SK-N-SH (cell line): ENCODE results near the gene CDK10. TPM values are rescaled to one million over a fixed set of nuclear protein-coding genes. Genes with fewer than 3 reads are reported as not detected.

Experiments used
- CTCF ChIA-PET: fragments of 300-600, 350-600 bp; formaldehyde crosslinking; extraction: SDS; loops from one replicate; lab custom pipeline; 2021; lab: Yijun Ruan, JAX
- POLR2A ChIA-PET: fragments of 350-600 bp; sonication (Branson Sonifier 250); formaldehyde crosslinking; extraction: SDS; loops from one replicate; lab custom pipeline; 2020; ENCODE audit warnings: antibody characterized with exemption, inconsistent platforms; lab: Yijun Ruan, JAX
- DNase-seq: peaks from one replicate; pipeline ENCODE4 v3.0.0; 2012
- H2AFZ ChIP-seq: fragments of 200-600 bp; sonication (generic); 2 replicates; pipeline ENCODE4 v1.8.1; 2016; ENCODE audit warnings: antibody characterized with exemption, mild to moderate bottlenecking, low read depth
- H3F3A ChIP-seq: fragments of 200-600 bp; sonication (generic); replicated peaks from 2 replicates; pipeline ENCODE3; 2016; ENCODE audit warnings: antibody characterized with exemption, mild to moderate bottlenecking; ENCODE audit not compliant: insufficient read depth
- H3K27ac ChIP-seq, 2 experiments: fragments of 200-500 bp in 1 of 2; fragments of 200-600 bp in 1 of 2; sonication (Bioruptor generic) in 1 of 2; sonication (generic), shearing (Covaris generic) in 1 of 2; 2 replicates each; pipeline versions ENCODE4 v1.5.1 to v1.6.1; 2014 to 2016; ENCODE audit warnings: low read depth in 2 of 2, inconsistent platforms in 1 of 2, low read length in 1 of 2, mild to moderate bottlenecking in 1 of 2, mixed read lengths in 1 of 2
- H3K27me3 ChIP-seq: fragments of 200-600 bp; sonication (generic), shearing (Covaris generic); 2 replicates; pipeline ENCODE4 v1.6.1; 2016; ENCODE audit warnings: mixed run types; ENCODE audit not compliant: insufficient read depth
- H3K36me3 ChIP-seq, 2 experiments: fragments of 200-500 bp in 1 of 2; fragments of 200-600 bp in 1 of 2; sonication (Bioruptor generic) in 1 of 2; sonication (generic) in 1 of 2; replicated peaks in 1 of 2; 2 replicates each; pipeline versions ENCODE3 to v1.5.1; 2014 to 2016; ENCODE audit warnings: low read length in 1 of 2, mild to moderate bottlenecking in 1 of 2; ENCODE audit not compliant: insufficient read depth in 2 of 2, control insufficient read depth in 1 of 2
- H3K4me1 ChIP-seq, 2 experiments: fragments of 200-500 bp in 1 of 2; fragments of 200-600 bp in 1 of 2; sonication (Bioruptor generic) in 1 of 2; sonication (generic), shearing (Covaris generic) in 1 of 2; 2 replicates each; pipeline versions ENCODE4 v1.5.1 to v1.6.1; 2014 to 2016; ENCODE audit warnings: low read depth in 1 of 2, low read length in 1 of 2, mixed run types in 1 of 2; ENCODE audit not compliant: insufficient read depth in 2 of 2, control insufficient read depth in 1 of 2
- H3K4me2 ChIP-seq: fragments of 200-600 bp; sonication (generic), shearing (Covaris generic); 2 replicates; pipeline ENCODE4 v1.6.1; 2017; ENCODE audit warnings: mixed run types
- H3K4me3 ChIP-seq, 2 experiments: fragments of 200-500 bp in 1 of 2; fragments of 200-600 bp in 1 of 2; sonication (Bioruptor generic) in 1 of 2; sonication (generic), shearing (Covaris generic) in 1 of 2; 2 replicates each; pipeline versions ENCODE4 v1.5.1 to v1.8.1; 2014 to 2016; ENCODE audit warnings: low read depth in 2 of 2, inconsistent platforms in 1 of 2, low read length in 1 of 2, mild to moderate bottlenecking in 1 of 2, mixed read lengths in 1 of 2, moderate library complexity in 1 of 2
- H3K79me2 ChIP-seq: fragments of 200-600 bp; sonication (generic); 2 replicates; pipeline ENCODE4 v1.8.1; 2017; ENCODE audit warnings: mild to moderate bottlenecking; ENCODE audit not compliant: insufficient read depth
- H3K9ac ChIP-seq: fragments of 200-600 bp; sonication (generic); 2 replicates; pipeline ENCODE4 v1.6.1; 2017; ENCODE audit warnings: mixed run types
- H3K9me2 ChIP-seq: fragments of 200-600 bp; sonication (generic); 2 replicates; pipeline ENCODE4 v1.6.1; 2017; ENCODE audit warnings: mixed run types
- H3K9me3 ChIP-seq: fragments of 200-600 bp; sonication (generic); 2 replicates; pipeline ENCODE4 v1.6.1; 2017; ENCODE audit warnings: mixed run types, mild to moderate bottlenecking, moderate library complexity
- H4K20me1 ChIP-seq: fragments of 200-600 bp; sonication (generic); 2 replicates; pipeline ENCODE4 v1.6.1; 2017; ENCODE audit warnings: mild to moderate bottlenecking, mixed run types; ENCODE audit not compliant: insufficient read depth
- ELF1 ChIP-seq: IDR thresholded peaks from 2 replicates; pipeline ENCODE4 v1.4.0; 2012
- EP300 ChIP-seq, 2 experiments: IDR thresholded peaks; 2 replicates each; pipeline versions ENCODE4 v1.4.0 to v1.6.1; 2012; ENCODE audit warnings: borderline replicate concordance in 1 of 2, low read depth in 1 of 2, low read length in 1 of 2
- EZH2phosphoT487 ChIP-seq: fragments of 200-600 bp; sonication (generic); IDR thresholded peaks from 2 replicates; pipeline ENCODE4 v1.6.1; 2017; ENCODE audit warnings: low read depth, mixed run types, mild to moderate bottlenecking, antibody characterized with exemption, moderate library complexity, borderline replicate concordance
- FOSL2 ChIP-seq: IDR thresholded peaks from 2 replicates; pipeline ENCODE4 v1.4.0; 2012; ENCODE audit warnings: low read depth, mild to moderate bottlenecking, moderate library complexity, borderline replicate concordance
- GABPA ChIP-seq: IDR thresholded peaks from 2 replicates; pipeline ENCODE4 v1.4.0; 2012; ENCODE audit warnings: low read depth, mild to moderate bottlenecking
- MXI1 ChIP-seq: IDR thresholded peaks from 2 replicates; pipeline ENCODE4 v1.6.1; 2012; ENCODE audit warnings: mild to moderate bottlenecking, low read depth, low read length, improper control_type of control experiment
- POLR2AphosphoS5 ChIP-seq: IDR thresholded peaks from 2 replicates; pipeline ENCODE4 v1.6.1; 2012; ENCODE audit warnings: low read depth, low read length
- SMC3 ChIP-seq: IDR thresholded peaks from 2 replicates; pipeline ENCODE4 v1.6.1; 2012; ENCODE audit warnings: low read depth, low read length, improper control_type of control experiment
- TAF1 ChIP-seq: IDR thresholded peaks from 2 replicates; pipeline ENCODE4 v1.6.1; 2012; ENCODE audit warnings: low read depth, mild to moderate bottlenecking, low read length, moderate library complexity, borderline replicate concordance
- TCF12 ChIP-seq: IDR thresholded peaks from 2 replicates; pipeline ENCODE4 v1.4.0; 2012
- TEAD4 ChIP-seq: IDR thresholded peaks from 2 replicates; pipeline ENCODE4 v1.4.0; 2012; ENCODE audit warnings: mild to moderate bottlenecking, borderline replicate concordance; ENCODE audit not compliant: insufficient read depth
- YY1 ChIP-seq: IDR thresholded peaks from 2 replicates; pipeline ENCODE4 v1.4.0; 2012; ENCODE audit warnings: low read depth, mild to moderate bottlenecking
- WGBS: methylation state at CpG from one replicate; pipeline ENCODE4 v1.1.6; 2017; ENCODE audit warnings: low lambda C conversion rate; 5-methylcytosine and 5-hydroxymethylcytosine counted together
- polyA plus RNA-seq, 3 experiments: library from polyadenylated mRNA; depleted of rRNA; stranded (reverse); fragments of >200 nt; gene quantifications; 2 replicates each; pipeline ENCODE4 v1.2.3, GENCODE V29; 2012
- TF ChIP-seq, protein P1 (sequence below): fragments of 200-600 bp; sonication (generic); IDR thresholded peaks from 2 replicates; pipeline ENCODE4 v1.6.1; 2017; ENCODE audit warnings: antibody characterized with exemption, mild to moderate bottlenecking, moderate library complexity
- TF ChIP-seq, protein P2 (sequence below): IDR thresholded peaks from 2 replicates; pipeline ENCODE4 v1.4.0; 2012; ENCODE audit warnings: low read depth, borderline replicate concordance
- TF ChIP-seq, protein P3 (sequence below): IDR thresholded peaks from 2 replicates; pipeline ENCODE4 v1.4.0; 2012; ENCODE audit warnings: low read depth, borderline replicate concordance
- TF ChIP-seq, protein P4 (sequence below): IDR thresholded peaks from 2 replicates; pipeline ENCODE4 v1.6.1; 2012; ENCODE audit warnings: mild to moderate bottlenecking, low read depth, low read length, moderate library complexity
- TF ChIP-seq, protein P5 (sequence below): fragments of 150-350 bp; IDR thresholded peaks from 2 replicates; pipeline ENCODE4 v1.6.1; 2017; ENCODE audit warnings: antibody characterized with exemption, low read length, low read depth, borderline replicate concordance

Gene CDK10
- polyA plus RNA-seq, 1 of the 3 experiments (the other 2 are of a cell fraction) = 84.7 TPM

DNA sequence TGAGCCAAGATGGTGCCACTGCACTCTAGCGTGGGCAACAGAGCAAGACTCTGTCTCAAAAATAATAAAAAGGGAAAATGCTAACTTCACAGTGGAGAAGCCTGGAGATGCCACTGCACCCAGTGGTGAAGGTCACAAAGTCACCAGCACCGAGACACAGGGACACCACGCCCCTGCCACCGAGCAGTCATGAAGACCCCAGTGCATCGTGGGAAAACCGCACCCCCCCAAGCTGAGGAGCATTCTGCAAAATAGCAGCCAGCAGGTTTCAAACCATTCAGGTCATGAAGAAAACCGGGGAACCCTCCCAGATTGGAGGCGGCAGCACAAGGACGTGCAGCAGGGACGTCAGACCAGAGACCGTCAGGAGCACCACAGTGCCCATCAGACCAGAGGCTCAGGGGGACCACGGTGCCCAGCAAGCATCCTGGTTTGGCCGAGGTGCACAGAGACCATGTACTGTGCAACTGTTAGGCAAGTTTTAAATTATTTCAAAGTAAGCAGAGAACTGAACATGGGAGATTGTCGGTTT lies 42.7 kb upstream of the CDK10 start:
- no peak overlapping the region for H2AFZ ChIP-seq
- TF ChIP-seq, protein P1, sequence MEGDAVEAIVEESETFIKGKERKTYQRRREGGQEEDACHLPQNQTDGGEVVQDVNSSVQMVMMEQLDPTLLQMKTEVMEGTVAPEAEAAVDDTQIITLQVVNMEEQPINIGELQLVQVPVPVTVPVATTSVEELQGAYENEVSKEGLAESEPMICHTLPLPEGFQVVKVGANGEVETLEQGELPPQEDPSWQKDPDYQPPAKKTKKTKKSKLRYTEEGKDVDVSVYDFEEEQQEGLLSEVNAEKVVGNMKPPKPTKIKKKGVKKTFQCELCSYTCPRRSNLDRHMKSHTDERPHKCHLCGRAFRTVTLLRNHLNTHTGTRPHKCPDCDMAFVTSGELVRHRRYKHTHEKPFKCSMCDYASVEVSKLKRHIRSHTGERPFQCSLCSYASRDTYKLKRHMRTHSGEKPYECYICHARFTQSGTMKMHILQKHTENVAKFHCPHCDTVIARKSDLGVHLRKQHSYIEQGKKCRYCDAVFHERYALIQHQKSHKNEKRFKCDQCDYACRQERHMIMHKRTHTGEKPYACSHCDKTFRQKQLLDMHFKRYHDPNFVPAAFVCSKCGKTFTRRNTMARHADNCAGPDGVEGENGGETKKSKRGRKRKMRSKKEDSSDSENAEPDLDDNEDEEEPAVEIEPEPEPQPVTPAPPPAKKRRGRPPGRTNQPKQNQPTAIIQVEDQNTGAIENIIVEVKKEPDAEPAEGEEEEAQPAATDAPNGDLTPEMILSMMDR = no peak
- no peak for TF ChIP-seq TAF1
- no peak for TF ChIP-seq ELF1
- TF ChIP-seq SMC3 = no peak
- TF ChIP-seq, protein P2, sequence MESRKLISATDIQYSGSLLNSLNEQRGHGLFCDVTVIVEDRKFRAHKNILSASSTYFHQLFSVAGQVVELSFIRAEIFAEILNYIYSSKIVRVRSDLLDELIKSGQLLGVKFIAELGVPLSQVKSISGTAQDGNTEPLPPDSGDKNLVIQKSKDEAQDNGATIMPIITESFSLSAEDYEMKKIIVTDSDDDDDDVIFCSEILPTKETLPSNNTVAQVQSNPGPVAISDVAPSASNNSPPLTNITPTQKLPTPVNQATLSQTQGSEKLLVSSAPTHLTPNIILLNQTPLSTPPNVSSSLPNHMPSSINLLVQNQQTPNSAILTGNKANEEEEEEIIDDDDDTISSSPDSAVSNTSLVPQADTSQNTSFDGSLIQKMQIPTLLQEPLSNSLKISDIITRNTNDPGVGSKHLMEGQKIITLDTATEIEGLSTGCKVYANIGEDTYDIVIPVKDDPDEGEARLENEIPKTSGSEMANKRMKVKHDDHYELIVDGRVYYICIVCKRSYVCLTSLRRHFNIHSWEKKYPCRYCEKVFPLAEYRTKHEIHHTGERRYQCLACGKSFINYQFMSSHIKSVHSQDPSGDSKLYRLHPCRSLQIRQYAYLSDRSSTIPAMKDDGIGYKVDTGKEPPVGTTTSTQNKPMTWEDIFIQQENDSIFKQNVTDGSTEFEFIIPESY = no peak
- no peak; the same call in 1 of the 2 replicates for TF ChIP-seq POLR2AphosphoS5
- TF ChIP-seq FOSL2 = no peak
- TF ChIP-seq TEAD4 = no peak
- TF ChIP-seq TCF12 = no peak
- TF ChIP-seq, protein P3, sequence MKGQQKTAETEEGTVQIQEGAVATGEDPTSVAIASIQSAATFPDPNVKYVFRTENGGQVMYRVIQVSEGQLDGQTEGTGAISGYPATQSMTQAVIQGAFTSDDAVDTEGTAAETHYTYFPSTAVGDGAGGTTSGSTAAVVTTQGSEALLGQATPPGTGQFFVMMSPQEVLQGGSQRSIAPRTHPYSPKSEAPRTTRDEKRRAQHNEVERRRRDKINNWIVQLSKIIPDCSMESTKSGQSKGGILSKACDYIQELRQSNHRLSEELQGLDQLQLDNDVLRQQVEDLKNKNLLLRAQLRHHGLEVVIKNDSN = no peak
- TF ChIP-seq GABPA = no peak
- no peak for TF ChIP-seq EP300 (IDR thresholded peaks at IDR 0.05; ENCODE audit: borderline replicate concordance in 1 of 2, low read depth in 1 of 2, low read length in 1 of 2)
- TF ChIP-seq, protein P4, sequence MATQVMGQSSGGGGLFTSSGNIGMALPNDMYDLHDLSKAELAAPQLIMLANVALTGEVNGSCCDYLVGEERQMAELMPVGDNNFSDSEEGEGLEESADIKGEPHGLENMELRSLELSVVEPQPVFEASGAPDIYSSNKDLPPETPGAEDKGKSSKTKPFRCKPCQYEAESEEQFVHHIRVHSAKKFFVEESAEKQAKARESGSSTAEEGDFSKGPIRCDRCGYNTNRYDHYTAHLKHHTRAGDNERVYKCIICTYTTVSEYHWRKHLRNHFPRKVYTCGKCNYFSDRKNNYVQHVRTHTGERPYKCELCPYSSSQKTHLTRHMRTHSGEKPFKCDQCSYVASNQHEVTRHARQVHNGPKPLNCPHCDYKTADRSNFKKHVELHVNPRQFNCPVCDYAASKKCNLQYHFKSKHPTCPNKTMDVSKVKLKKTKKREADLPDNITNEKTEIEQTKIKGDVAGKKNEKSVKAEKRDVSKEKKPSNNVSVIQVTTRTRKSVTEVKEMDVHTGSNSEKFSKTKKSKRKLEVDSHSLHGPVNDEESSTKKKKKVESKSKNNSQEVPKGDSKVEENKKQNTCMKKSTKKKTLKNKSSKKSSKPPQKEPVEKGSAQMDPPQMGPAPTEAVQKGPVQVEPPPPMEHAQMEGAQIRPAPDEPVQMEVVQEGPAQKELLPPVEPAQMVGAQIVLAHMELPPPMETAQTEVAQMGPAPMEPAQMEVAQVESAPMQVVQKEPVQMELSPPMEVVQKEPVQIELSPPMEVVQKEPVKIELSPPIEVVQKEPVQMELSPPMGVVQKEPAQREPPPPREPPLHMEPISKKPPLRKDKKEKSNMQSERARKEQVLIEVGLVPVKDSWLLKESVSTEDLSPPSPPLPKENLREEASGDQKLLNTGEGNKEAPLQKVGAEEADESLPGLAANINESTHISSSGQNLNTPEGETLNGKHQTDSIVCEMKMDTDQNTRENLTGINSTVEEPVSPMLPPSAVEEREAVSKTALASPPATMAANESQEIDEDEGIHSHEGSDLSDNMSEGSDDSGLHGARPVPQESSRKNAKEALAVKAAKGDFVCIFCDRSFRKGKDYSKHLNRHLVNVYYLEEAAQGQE = no peak
- TF ChIP-seq, protein P5, sequence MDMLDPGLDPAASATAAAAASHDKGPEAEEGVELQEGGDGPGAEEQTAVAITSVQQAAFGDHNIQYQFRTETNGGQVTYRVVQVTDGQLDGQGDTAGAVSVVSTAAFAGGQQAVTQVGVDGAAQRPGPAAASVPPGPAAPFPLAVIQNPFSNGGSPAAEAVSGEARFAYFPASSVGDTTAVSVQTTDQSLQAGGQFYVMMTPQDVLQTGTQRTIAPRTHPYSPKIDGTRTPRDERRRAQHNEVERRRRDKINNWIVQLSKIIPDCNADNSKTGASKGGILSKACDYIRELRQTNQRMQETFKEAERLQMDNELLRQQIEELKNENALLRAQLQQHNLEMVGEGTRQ = no peak
- no peak for TF ChIP-seq EZH2phosphoT487
- no peak for TF ChIP-seq YY1
- TF ChIP-seq MXI1 = no peak
- TF ChIP-seq, all 33 proteins: peak for 0
- Histone ChIP-seq H3K79me2 (no peaks in the 10 kb centered on the region), H3K4me1 (peaks cover 0 to 5% of the 10 kb centered on the region in 2 experiments; a peak in 1 of 4 replicates), H4K20me1 (no peaks in the 10 kb centered on the region), H3K9me2 (no peaks in the 10 kb centered on the region), H3K27me3 (no peaks in the 10 kb centered on the region), H3K9ac (no peak overlapping the region), H3F3A (peaks cover 6% of the 10 kb centered on the region), H3K9me3 (no peaks in the 10 kb centered on the region), H3K4me3 (no peak overlapping the region), H3K36me3 (peaks cover 0 to 31% of the 10 kb centered on the region in 2 experiments), H3K27ac (no peak overlapping the region), H3K4me2 (no peak overlapping the region)
- ChIA-PET CTCF (interaction anchor here (2.0 kb wide), 1 partner anchor 8 kb away, joined by 4 read pairs; no protein-coding TSS in a partner anchor), POLR2A (no interaction called here)
- DNase-seq = no peak
- 65% methylated on average over 5 of the region's 14 CpGs for WGBS
